NCI-H2171 treated with DMSO at 0.1 percent for 48 hours (cell line): ENCODE results near the gene TRIM44.
"Not testable (repeated sequence)": the region's sequence is repeated elsewhere in the genome, so short reads cannot be mapped to it uniquely, and the experiment has no call there.

Source experiments
- DNase-seq: peaks from one replicate; lab custom pipeline; 2025; lab: John Stamatoyannopoulos, UW

Gene TRIM44

DNA sequence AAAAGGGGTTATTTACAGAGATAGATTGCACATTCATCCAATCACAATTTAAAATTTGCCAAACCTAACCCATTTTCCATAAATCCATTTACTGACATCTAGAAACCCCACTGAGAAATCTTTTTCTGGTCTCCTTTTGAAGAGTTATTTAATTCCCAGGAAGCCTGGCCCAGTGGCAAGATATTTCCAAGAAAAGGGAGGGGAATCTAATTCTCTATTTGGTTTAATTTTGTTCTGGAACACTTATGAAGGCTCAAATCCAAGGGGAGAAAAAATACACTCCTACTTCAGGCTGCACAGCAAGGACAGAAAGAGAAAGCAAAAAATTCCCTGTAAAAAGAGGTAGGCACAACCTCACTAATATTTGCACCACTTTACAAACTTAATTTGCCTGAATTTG lies 193.1 kb downstream of the TRIM44 start:
- no peak for DNase-seq

GRCh38 chr11:35856259-35856658 lies 193.7 kb downstream of the TRIM44 start:
- no peak for DNase-seq

- peak; percentile 67 for DNase-seq
Observed at GRCh38 chr11:35856756-35857155, 194.2 kb downstream of the TRIM44 start.

DNA sequence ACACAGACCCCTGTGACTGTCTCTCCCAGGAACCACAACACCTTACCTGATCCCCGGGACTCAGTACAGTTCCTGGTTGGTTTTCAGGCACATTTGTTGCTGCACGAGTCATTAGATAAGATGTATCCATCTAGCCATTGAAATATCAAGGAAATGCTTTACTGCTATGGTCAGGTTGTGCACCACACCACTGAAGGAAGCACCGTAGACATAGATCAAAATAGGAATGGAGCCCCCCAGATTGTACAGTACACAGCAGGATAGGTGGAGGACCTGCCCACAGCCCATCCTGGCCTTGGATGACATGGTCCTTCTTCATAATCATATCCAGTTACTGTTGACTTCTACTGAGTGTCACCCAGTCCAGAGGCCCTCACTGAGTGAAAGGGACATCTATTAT lies 195.3 kb downstream of the TRIM44 start:
- DNase-seq = no peak

GRCh38 chr11:35859301-35859700 lies 196.7 kb downstream of the TRIM44 start:
- DNase-seq = no peak

GRCh38 chr11:35860194-35860593 lies 197.6 kb downstream of the TRIM44 start:
- DNase-seq = not testable (repeated sequence)

GRCh38 chr11:35861191-35861590 lies 198.6 kb downstream of the TRIM44 start:
- no peak for DNase-seq

- no peak for DNase-seq
Observed at GRCh38 chr11:35862666-35863065, 200.1 kb downstream of the TRIM44 start.

DNA sequence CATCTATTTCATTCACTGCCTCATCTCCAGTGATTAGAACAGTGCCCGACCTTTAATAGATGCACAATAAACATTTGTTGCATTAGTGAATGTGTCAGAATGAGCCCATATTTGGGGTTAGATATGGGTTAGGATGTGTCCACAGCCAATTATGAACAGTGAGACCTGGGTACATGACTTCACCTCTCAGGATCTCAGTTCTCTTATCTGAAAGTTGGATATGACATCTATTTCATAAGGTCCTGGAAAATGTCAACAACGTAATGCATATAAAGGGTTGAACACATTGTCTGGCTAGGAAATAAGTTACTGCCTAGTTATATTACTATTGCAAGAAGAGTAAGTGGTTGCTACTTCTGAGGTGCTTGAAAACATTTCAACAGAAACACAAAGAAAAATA lies 201.6 kb downstream of the TRIM44 start:
- DNase-seq = no peak

DNA sequence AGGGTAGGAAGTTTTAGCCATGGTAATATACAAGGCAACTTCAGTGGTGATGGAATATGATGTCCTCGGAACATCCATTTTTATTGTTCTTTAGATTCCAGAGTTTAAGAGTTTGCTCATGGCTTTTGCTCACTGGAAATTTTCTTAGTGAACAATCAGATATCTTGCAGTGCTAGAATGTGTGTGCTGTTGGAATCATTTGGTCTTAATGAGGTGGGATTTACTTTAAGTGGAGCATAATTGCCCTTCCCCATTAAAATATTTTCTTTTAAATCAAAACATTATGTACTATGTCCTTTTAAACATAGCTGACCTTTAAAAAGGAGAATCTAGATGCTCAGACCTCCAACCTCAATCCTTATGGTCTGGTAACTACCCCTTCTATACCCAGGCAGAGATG lies 204.0 kb downstream of the TRIM44 start:
- DNase-seq = no peak
